A172 (cell line): ENCODE results near the gene TRIM41. TPM values are rescaled to one million over a fixed set of nuclear protein-coding genes. Genes with fewer than 3 reads are reported as not detected.
"Not testable (repeated sequence)": the region's sequence is repeated elsewhere in the genome, so short reads cannot be mapped to it uniquely, and the experiment has no call there.

ENCODE experiments used
- DNase-seq: peaks from one replicate; pipeline ENCODE4 v3.0.0-alpha.2; 2015; ENCODE audit warnings: low spot score
- total RNA-seq: library from RNA; depleted of rRNA; stranded (reverse); fragments of >200 nt; shearing (Covaris generic); gene quantifications from 2 replicates; pipeline ENCODE4 v1.2.3, GENCODE V29; 2014; rRNA removed

The TRIM41 gene
- 10.3 and 18.2 TPM in 2 replicates for total RNA-seq

DNA sequence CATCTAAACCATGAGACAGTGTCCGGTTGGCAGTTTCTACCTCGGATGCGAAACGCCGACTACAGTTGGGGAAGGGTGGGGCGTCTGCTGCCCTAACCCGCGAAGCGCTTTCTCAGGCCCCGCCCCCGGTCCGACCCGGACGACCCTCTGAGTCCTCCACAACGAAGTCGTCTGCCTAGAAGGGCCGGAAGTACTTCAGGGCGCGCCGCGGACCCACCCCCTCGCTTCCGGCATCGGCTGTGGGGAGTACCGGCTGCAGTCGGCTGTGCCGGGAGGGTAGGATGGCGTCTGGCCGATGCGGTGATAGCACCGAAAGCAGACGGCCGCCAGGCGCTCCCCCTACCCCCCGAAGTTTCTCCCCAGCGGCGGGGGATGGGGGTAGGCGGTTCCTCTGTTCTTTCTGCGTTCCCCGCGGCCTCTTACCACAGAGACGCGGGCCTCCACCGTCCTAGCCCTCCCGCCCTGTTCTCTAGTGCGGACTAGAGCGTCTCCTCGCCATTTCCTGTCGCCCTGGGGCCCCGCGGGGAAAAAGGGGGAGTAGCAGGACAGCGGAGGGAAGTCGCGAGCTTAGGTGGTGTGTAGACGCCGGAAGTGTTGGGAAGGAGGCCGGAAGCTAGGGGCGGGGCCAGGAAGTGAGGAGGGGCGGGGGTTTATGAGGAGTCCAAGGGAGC lies at the start of gene TRIM41:
TRIM41 (plus strand) TSS at position 224 of the 671 bp plus-strand sequence. CDS start 719 bp downstream, outside the sequence.
- DNase-seq = peak; percentile 97

- no peak for DNase-seq
These were observed 49.4 kb upstream of the TRIM41 start for GRCh38 chr5:181173420-181174342.

DNA sequence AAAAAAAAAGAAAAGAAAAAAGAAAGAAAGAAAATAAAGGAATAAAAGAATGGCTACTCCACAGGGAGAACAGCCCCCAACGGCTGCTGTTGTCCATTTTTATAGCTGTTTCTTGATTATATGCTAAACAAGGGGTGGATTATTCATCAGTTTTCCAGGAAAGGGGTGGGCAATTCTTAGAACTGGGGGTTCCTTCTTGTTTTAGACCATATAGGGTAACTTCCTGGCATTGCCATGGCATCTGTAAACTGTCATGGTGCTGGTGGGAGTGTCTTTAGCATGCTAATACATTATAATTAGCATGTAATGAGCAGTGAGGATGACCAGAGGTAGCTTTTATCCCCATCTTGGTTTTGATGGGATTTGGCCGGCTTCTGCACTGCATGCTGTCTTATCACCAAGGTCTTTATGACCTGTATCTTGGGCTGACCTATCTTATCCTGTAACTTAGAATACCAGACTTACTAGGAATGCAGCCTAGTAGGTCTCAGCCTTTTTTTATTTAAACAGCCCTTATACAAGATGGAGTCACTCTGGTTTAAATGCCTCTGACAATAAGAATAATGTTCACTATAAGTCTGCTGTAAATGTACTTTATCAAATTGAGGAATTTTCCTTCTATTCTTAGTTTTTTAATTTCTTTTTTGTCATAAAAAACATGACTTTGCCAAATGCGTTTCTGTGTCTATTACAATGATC lies 46.7 kb upstream of the TRIM41 start:
- no peak for DNase-seq

DNA sequence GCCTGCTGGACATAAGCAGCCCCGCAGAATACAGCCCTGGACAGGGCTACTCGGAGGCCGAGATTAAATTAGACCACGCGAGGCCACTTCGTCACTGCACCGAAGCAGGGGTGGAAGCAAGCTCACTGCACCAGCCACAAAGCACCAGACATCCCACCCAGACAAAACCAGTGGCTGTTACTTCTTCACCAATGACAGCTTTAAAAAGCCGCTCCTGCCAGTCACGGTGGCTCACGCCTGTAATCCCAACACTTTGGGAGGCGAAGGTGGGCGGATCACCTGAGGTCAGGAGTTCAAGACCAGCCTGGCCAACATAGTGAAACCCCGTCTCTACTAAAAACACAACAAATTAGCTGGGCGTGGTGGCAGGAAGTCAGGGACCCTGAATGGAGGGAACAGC lies 45.5 kb upstream of the TRIM41 start:
- DNase-seq = not testable (repeated sequence)

GRCh38 chr5:181181650-181182565 lies 41.2 kb upstream of the TRIM41 start:
- peak; percentile 71 for DNase-seq

- no peak for DNase-seq
These were observed 40.4 kb upstream of the TRIM41 start for GRCh38 chr5:181182651-181183050.

DNA sequence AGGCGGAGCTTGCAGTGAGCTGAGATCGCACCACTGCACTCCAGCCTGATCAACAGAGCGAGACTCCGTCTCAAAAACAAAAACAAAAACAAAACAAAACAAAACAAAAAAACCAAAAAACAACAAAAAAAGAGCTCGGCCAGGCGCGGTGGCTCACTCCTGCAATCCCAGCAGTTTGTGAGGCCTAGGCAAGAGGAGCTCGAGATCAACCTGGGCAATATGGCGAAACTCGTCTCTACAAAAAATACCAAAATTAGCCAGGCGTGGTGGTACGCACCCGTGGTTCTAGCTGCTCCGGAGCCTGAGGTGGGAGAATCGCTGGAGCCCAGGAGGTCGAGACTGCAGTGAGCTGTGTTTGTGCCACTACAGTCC lies 38.2 kb upstream of the TRIM41 start:
- no peak for DNase-seq

DNA sequence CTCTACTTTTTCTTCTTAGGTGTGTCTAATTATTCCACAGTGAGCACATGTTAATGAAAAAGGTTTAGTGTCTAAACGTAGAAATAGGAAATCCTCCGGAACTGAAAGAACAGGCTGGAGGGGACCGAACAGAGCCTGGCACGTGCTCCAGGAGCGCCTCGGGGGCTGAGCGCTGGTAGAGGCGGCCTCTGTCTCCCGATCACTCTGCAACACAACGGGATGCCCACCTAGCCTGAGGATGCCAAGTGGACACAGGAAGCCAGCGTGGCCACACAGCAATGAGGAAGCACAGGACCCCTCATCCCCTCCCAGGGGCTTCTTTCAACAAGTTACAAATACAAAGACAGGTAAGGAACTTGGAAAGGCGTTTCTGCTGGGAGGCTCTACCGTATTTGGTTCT lies 37.5 kb upstream of the TRIM41 start:
- no peak for DNase-seq

DNA sequence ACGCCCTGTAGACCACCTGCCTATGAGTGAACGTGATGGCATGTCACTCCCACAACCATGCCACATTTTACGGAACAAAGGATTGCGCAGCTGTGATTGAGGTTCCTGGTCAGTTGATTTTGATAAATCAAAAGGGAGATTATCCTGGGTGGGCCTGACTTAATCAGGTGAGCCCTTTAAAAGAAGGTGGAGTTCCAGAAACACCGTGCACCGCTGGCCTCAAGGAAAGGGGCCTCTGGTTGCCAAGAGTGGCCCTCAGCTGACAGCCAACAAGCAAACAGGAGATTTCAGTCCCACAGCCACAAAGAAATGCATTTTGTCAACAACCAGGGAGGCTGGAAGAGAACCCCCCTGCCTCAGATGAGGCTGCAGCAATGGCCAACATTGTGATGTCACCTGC lies 37.1 kb upstream of the TRIM41 start:
- no peak for DNase-seq

DNA sequence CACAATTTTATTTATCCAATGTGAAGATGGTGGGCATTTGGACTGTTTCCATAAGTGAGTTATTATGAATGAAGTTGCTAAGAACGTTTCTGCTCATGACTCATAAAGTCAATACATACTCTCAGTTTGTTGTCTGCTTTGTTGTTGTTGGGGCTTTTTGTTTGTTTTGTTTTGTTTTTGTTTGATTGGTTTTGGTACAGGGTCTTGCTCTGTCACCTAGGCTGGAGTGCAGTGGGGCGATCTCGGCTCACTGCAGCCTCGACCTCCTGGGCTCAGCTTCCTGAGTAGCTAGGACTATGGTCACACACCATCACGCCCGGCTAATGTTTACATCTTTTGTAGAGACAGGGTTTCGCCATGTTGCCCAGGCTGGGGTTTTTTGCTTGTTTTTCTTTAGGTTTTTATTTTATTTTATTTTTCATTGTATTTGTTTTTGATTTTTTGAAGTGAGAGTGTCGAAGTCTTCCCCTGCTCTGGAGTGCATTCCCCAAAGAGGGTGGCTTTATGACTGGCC lies 36.0 kb upstream of the TRIM41 start:
- DNase-seq = no peak

DNA sequence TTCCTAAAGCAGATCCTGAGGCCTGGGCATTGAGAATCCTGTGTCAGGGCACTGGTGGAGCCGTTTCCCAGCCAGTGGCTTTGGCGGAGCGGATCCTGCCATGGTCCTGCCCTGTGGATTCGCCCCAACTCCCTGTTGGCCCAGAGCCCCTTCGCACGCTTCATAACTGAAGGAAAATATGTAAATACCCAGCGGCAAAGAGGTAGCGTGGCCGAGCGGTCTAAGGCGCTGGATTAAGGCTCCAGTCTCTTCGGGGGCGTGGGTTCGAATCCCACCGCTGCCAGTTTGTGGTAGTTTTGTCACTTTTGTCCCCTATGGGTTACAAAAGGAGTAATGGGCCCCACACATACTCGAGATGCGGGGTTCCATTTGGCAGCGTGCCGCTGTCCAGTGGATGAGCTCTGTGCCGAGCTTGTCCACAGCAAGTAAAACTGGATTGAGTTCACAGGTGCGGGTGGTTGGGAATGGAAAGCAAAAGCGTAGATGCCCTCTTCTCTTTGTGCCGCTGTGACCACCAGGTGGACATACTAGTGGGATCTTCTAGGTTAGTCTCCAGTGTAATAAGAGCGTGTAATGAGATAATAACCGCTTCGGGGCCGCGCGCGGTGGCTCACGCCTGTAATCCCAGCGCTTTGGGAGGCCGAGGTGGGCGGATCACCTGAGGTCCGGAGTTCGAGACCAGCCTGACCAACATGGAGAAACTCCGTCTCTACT lies 35.4 kb upstream of the TRIM41 start:
- DNase-seq = peak; percentile 88

DNA sequence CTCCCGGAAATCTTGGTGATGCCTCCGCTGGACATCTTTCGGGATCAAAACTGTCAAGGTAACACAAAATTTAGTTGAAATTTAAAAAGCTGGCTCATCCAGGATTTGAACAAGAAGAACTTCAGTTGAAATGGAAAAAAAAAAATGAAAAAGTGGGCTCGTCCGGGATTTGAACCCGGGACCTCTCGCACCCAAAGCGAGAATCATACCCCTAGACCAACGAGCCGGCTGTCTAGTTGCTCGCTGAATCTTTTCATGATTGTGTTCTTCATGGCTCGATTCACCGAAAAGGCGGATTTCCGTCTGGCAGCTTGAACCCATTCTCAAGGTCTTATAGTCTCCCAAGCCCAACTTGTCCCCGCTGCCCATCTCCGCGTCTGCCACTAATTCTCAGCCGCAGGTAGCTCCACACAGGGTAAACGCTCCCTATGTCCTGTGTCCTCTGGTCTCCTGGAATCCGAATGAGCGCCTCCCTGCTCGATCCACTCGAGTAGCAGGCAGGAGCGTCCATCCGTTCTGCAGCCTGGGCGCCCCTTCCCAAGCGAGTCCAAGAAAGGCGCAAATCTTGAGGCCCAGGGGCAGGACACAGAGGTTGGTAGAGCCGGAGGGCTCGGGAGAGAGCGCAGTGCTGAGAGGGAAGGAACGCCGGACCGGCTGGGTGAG lies 34.2 kb upstream of the TRIM41 start:
- DNase-seq = peak; percentile 69

DNA sequence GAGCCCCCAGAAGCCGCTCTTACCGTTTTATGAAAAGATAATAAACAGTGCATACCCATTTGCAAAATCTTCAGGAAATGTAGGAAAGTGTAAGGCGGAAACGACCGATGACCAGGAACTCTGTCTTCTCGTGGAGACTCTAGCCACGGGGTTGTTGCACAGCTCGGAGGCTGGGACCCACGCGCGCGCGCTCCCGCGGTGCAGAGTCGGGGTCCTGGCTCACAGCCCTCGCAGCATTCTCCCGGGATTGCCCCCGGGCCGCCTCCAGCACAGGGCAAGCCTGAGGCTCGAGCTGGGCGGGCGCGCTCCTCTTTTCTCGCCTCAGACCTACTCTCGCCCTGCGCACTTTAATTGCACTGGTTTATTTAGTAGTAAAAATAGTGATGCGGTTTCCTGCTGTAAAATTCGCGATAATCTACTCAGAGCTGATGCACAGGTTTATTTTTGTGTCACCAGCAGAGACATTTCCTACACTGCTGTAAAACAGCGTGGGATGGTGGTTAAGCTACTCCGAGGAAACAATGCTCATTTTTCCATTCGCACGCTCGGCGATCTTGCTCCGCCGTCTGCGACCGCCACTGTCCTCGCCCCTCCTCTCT lies 33.6 kb upstream of the TRIM41 start:
- no peak for DNase-seq

GRCh38 chr5:181189962-181190710 lies 32.9 kb upstream of the TRIM41 start:
- no peak for DNase-seq

DNA sequence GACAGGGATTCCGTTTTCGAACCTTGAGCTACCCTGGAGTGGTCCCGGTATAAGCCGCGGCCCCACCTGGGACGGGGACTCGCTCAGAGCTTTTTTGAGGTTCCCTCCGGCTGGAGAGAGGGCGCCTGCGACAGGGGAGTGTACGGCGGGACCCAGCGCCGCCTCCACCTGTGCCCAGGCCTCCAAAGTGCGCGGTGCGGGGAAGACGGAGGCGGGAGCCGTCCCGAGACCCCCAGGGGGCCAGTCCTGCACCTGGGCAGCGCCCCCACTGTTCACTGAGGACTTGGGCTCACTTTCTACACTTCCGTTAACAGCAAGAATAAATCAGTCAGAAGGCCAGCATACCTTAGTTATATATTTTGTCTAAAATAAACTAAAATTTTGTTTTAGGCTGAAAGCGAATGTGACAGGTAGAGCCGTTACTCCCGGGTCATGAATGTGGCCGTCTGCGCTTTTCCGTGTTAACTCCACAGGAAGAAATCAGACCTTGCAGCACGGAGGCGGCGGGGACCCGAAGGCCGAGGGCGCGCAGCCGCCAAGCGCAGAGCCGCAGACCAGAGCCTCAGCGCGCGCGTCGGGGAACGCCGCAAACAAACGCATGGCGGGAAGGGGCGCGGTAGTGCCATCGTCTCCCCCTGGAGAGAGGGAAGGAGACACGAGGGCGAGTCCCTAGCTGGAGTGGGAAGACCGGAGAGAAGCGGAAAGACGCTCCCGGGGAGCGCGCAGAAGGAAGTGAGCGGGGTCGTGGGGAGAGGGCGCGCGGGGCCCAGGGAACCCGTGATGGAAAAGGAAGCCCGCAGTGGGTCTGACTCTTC lies 32.2 kb upstream of the TRIM41 start:
- no peak for DNase-seq

- peak; percentile 92 for DNase-seq
These were observed 31.4 kb upstream of the TRIM41 start for GRCh38 chr5:181191526-181192336.
